GM12878 (cell line): ENCODE results near the gene RNF31. TPM values are rescaled to one million over a fixed set of nuclear protein-coding genes. Genes with fewer than 3 reads are reported as not detected.

ENCODE experiments used
- ASH2L ChIP-seq: fragments of 300-600, 200-600 bp; sonication (generic); IDR thresholded peaks from 2 replicates; pipeline ENCODE4 v1.6.1; 2017; ENCODE audit warnings: low read depth, mild to moderate bottlenecking, borderline replicate concordance
- ATF7 ChIP-seq: fragments of 450-650 bp; IDR thresholded peaks from 2 replicates; pipeline ENCODE4 v1.6.1; 2016; ENCODE audit warnings: low read depth, mild to moderate bottlenecking
- BCL11A ChIP-seq: IDR thresholded peaks from 2 replicates; pipeline ENCODE4 v1.6.1; 2011; ENCODE audit warnings: low read depth, low read length
- CEBPZ ChIP-seq: fragments of 150-350 bp; IDR thresholded peaks from 2 replicates; pipeline ENCODE4 v1.6.1; 2016; ENCODE audit warnings: low read depth, low read length
- CREM ChIP-seq: IDR thresholded peaks from 2 replicates; pipeline ENCODE4 v1.6.1; 2014; ENCODE audit warnings: antibody characterized with exemption, low read depth
- ESRRA ChIP-seq: IDR thresholded peaks from 2 replicates; pipeline ENCODE4 v1.6.1; 2012; ENCODE audit warnings: mild to moderate bottlenecking, low read length, improper control_type of control experiment
- JUNB ChIP-seq: IDR thresholded peaks from 2 replicates; pipeline ENCODE4 v1.6.1; 2016; ENCODE audit warnings: antibody characterized with exemption, mild to moderate bottlenecking
- MTA3 ChIP-seq: IDR thresholded peaks from 2 replicates; pipeline ENCODE4 v1.6.1; 2012; ENCODE audit warnings: low read length, inconsistent platforms, borderline replicate concordance
- NFYB ChIP-seq: IDR thresholded peaks from 2 replicates; pipeline ENCODE4 v1.6.1; 2011; ENCODE audit warnings: low read depth, mild to moderate bottlenecking, low read length, improper control_type of control experiment, moderate library complexity; ENCODE audit not compliant: insufficient read depth
- NRF1 ChIP-seq: conservative IDR thresholded peaks from 2 replicates; pipeline ENCODE4 v1.6.1; 2011; ENCODE audit warnings: mild to moderate bottlenecking, low read depth, low read length, improper control_type of control experiment
- PKNOX1 ChIP-seq: fragments of 450-650 bp; IDR thresholded peaks from 2 replicates; pipeline ENCODE4 v1.6.1; 2016; ENCODE audit warnings: mild to moderate bottlenecking
- PML ChIP-seq: IDR thresholded peaks from 2 replicates; pipeline ENCODE4 v1.6.1; 2012; ENCODE audit warnings: low read length, inconsistent platforms
- POU2F2 ChIP-seq: IDR thresholded peaks from 3 replicates; pipeline ENCODE4 v1.6.1; 2011; ENCODE audit warnings: low read depth, mild to moderate bottlenecking, low read length, borderline replicate concordance
- RELA ChIP-seq: fragments of 450-650 bp; IDR thresholded peaks from 2 replicates; pipeline ENCODE4 v1.8.0; 2014; ENCODE audit warnings: borderline replicate concordance; ENCODE audit not compliant: partially characterized antibody
- SMAD1 ChIP-seq: fragments of 450-650 bp; IDR thresholded peaks from 2 replicates; pipeline ENCODE4 v1.6.1; 2018; ENCODE audit warnings: mild to moderate bottlenecking, low read depth; ENCODE audit not compliant: partially characterized antibody
- SUZ12 ChIP-seq: fragments of 200-600 bp; sonication (generic); IDR thresholded peaks from one replicate; pipeline ENCODE4 v1.6.1; 2018; ENCODE audit warnings: antibody characterized with exemption, mild to moderate bottlenecking; ENCODE audit not compliant: unreplicated experiment
- TCF3 ChIP-seq: IDR thresholded peaks from 2 replicates; pipeline ENCODE4 v1.6.1; 2012; ENCODE audit warnings: low read depth, mild to moderate bottlenecking, low read length, borderline replicate concordance; ENCODE audit not compliant: insufficient read depth
- YBX1 ChIP-seq: fragments of 450-650 bp; IDR thresholded peaks from 2 replicates; pipeline ENCODE4 v1.6.1; 2016; ENCODE audit warnings: antibody characterized with exemption
- ZNF207 ChIP-seq: fragments of 450-650 bp; IDR thresholded peaks from 2 replicates; pipeline ENCODE4 v1.6.1; 2014; ENCODE audit warnings: antibody characterized with exemption, mild to moderate bottlenecking, borderline replicate concordance
- ZNF384 ChIP-seq: IDR thresholded peaks from 2 replicates; pipeline ENCODE4 v1.6.1; 2012; ENCODE audit warnings: low read depth, mild to moderate bottlenecking, low read length, improper control_type of control experiment, borderline replicate concordance
- ZNF592 ChIP-seq: fragments of 450-650 bp; IDR thresholded peaks from 2 replicates; pipeline ENCODE4 v1.6.1; 2017; ENCODE audit warnings: mild to moderate bottlenecking, moderate library complexity
- ZSCAN29 ChIP-seq: fragments of 450-650 bp; IDR thresholded peaks from 2 replicates; pipeline ENCODE4 v1.6.1; 2017; ENCODE audit warnings: mild to moderate bottlenecking, moderate library complexity
- polyA plus RNA-seq, 11 experiments: library from polyadenylated mRNA; depleted of rRNA in 4 of 11; unstranded in 6 of 11; stranded (reverse) in 5 of 11; fragments of >200 nt; fragmentation: Nextera tagmentation in 4 of 11; fragmentation: Illumina TruSeq in 1 of 11; extraction: Ambion mirVana in 4 of 11; extraction: Trizol in 1 of 11; gene quantifications; 1 replicate in 1 of 11; 2 replicates in 10 of 11; pipeline versions ENCODE4 v1.2.1 to v1.2.3, GENCODE V29; 2011 to 2016; ENCODE audit warnings: inconsistent platforms in 2 of 11, missing spikeins in 2 of 11, low read depth in 1 of 11
- total RNA-seq, 4 experiments: library from RNA; depleted of rRNA in 3 of 4; stranded (reverse); fragments of >200 nt in 3 of 4; fragmentation: Illumina TruSeq in 1 of 4; extraction: Trizol in 1 of 4; gene quantifications; 2 replicates each; pipeline versions ENCODE4 v1.2.1 to v1.2.3, GENCODE V29; 2013 to 2021

The RNF31 gene
- total and polyA plus RNA-seq, 10 of the 15 experiments (the other 5 are each of a cell fraction or from before 2014, with no cell fraction given) = 8.5 to 92.7 (median 52.0) TPM

- TF ChIP-seq RELA = peak; percentile 92
- TF ChIP-seq ZNF384 = no peak
- TF ChIP-seq ZNF592 = no peak
- peak; percentile 99 for TF ChIP-seq PML
- peak; percentile 59 for TF ChIP-seq PKNOX1
- no peak for TF ChIP-seq BCL11A
- TF ChIP-seq SUZ12 = no peak
- peak; percentile 63; the same call in 1 of the 2 replicates for TF ChIP-seq ATF7
- 0 out of 2 replicates have a peak, but pooled peaks have one; percentile 54 for TF ChIP-seq CREM
- peak; percentile 88; the same call in 1 of the 2 replicates for TF ChIP-seq MTA3
- TF ChIP-seq NFYB = no peak
- no peak for TF ChIP-seq ASH2L
- TF ChIP-seq POU2F2 = peak; percentile 86
- TF ChIP-seq ZSCAN29 = no peak
- peak; percentile 38; the same call in 1 of the 2 replicates for TF ChIP-seq TCF3
- peak; percentile 23; the same call in 1 of the 2 replicates for TF ChIP-seq JUNB
- peak; percentile 91 for TF ChIP-seq SMAD1
- TF ChIP-seq ZNF207 = peak; percentile 95
- TF ChIP-seq NRF1 = no peak
- TF ChIP-seq YBX1 = no peak
- TF ChIP-seq ESRRA = no peak; the same call in 1 of the 2 replicates
- TF ChIP-seq CEBPZ = 0 out of 2 replicates have a peak, but pooled peaks have one; percentile 16
Measured at GRCh38 chr14:24160850-24161804, 13.8 kb downstream of the RNF31 start, which contains the start of gene IRF9 (continued).
